ENCODE measurements around the gene NT5DC2.

Gene NT5DC2

GRCh38 chr3:52477796-52478095 lies 55.9 kb downstream of the NT5DC2 start:
- H3K27me3 ChIP-seq (ENCODE audit: insufficient read depth, low read length) = no peaks in the 10 kb centered on the region
- H3K4me1 ChIP-seq (ENCODE audit: insufficient read depth, low read length) = no peaks in the 10 kb centered on the region
- H3K9me3 ChIP-seq (ENCODE audit: insufficient read depth, low read depth, low read length) = no peaks in the 10 kb centered on the region
- no peak overlapping the region for H3K9ac ChIP-seq (ENCODE audit: low read depth, low read length)
- H3K4me3 ChIP-seq (ENCODE audit: low read length) = no peak overlapping the region
- no peak overlapping the region for H3K27ac ChIP-seq (ENCODE audit: low read length)
- peaks cover 97% of the 10 kb centered on the region for H3K36me3 ChIP-seq (ENCODE audit: insufficient read depth, low read depth, low read length)

GRCh38 chr3:52477076-52477795 lies 56.4 kb downstream of the NT5DC2 start:
- no peaks in the 10 kb centered on the region for H3K9me3 ChIP-seq (ENCODE audit: insufficient read depth, low read depth, low read length)
- peaks cover 97% of the 10 kb centered on the region for H3K36me3 ChIP-seq (ENCODE audit: insufficient read depth, low read depth, low read length)
- H3K27me3 ChIP-seq (ENCODE audit: insufficient read depth, low read length) = no peaks in the 10 kb centered on the region
- H3K27ac ChIP-seq (ENCODE audit: low read length) = no peak overlapping the region
- H3K4me3 ChIP-seq (ENCODE audit: low read length) = no peak overlapping the region
- no peak overlapping the region for H3K9ac ChIP-seq (ENCODE audit: low read depth, low read length)
- no peaks in the 10 kb centered on the region for H3K4me1 ChIP-seq (ENCODE audit: insufficient read depth, low read length)
